GM12865 (cell line): ENCODE results near the gene PRKCA.

Experiments used
- DNase-seq: peaks from one replicate; pipeline ENCODE4 v3.0.0; 2010; ENCODE audit warnings: low read depth
- H3K4me3 ChIP-seq: 2 replicates; pipeline ENCODE4 v1.5.1; 2011; ENCODE audit warnings: mild to moderate bottlenecking, low read depth, low read length, control low read depth
- CTCF ChIP-seq: IDR thresholded peaks from 2 replicates; pipeline ENCODE4 v1.5.1; 2011; ENCODE audit warnings: low read length, control low read depth, low read depth, inconsistent platforms; ENCODE audit not compliant: insufficient read depth; ENCODE audit errors: missing control alignments

The PRKCA gene

GRCh38 chr17:66574123-66574522 is 271.7 kb downstream of the PRKCA start:
- no peak overlapping the region for H3K4me3 ChIP-seq
- DNase-seq = no peak
- TF ChIP-seq CTCF = no peak

- DNase-seq = no peak
- TF ChIP-seq CTCF = no peak
- no peak overlapping the region for H3K4me3 ChIP-seq
These were observed 274.1 kb downstream of the PRKCA start for GRCh38 chr17:66576473-66576872.

- no peak overlapping the region for H3K4me3 ChIP-seq
- DNase-seq = no peak
- TF ChIP-seq CTCF = no peak
These were observed 274.6 kb downstream of the PRKCA start for GRCh38 chr17:66577041-66577440.

- no peak for TF ChIP-seq CTCF
- H3K4me3 ChIP-seq = no peak overlapping the region
- peak; percentile 5 for DNase-seq
These were observed 276.5 kb downstream of the PRKCA start for GRCh38 chr17:66578781-66579489.

- H3K4me3 ChIP-seq = no peak overlapping the region
- TF ChIP-seq CTCF = no peak
- DNase-seq = no peak
These were observed 277.1 kb downstream of the PRKCA start for GRCh38 chr17:66579556-66579955.

- TF ChIP-seq CTCF = no peak
- H3K4me3 ChIP-seq = no peak overlapping the region
- DNase-seq = no peak
These were observed 278.0 kb downstream of the PRKCA start for GRCh38 chr17:66580184-66580955.

- no peak for TF ChIP-seq CTCF
- no peak overlapping the region for H3K4me3 ChIP-seq
- DNase-seq = no peak
These were observed 278.6 kb downstream of the PRKCA start for GRCh38 chr17:66580956-66581391.
